LNCaP clone FGC (cell line): Measurements from ENCODE around the gene MEIS3.

Source experiments
- DNase-seq: peaks from one replicate; pipeline ENCODE4 v3.0.0-alpha.2; 2011; ENCODE audit warnings: low read depth
- H3K4me3 ChIP-seq: 2 replicates; pipeline ENCODE4 v1.5.1; 2011; ENCODE audit warnings: mild to moderate bottlenecking, low read depth, low read length, control low read depth
- TF ChIP-seq, protein P1 (sequence below): IDR thresholded peaks from 2 replicates; pipeline ENCODE4 v1.5.1; 2012; ENCODE audit warnings: mild to moderate bottlenecking; ENCODE audit not compliant: control insufficient read depth, insufficient read depth; ENCODE audit errors: extremely low read depth

The MEIS3 gene

DNA sequence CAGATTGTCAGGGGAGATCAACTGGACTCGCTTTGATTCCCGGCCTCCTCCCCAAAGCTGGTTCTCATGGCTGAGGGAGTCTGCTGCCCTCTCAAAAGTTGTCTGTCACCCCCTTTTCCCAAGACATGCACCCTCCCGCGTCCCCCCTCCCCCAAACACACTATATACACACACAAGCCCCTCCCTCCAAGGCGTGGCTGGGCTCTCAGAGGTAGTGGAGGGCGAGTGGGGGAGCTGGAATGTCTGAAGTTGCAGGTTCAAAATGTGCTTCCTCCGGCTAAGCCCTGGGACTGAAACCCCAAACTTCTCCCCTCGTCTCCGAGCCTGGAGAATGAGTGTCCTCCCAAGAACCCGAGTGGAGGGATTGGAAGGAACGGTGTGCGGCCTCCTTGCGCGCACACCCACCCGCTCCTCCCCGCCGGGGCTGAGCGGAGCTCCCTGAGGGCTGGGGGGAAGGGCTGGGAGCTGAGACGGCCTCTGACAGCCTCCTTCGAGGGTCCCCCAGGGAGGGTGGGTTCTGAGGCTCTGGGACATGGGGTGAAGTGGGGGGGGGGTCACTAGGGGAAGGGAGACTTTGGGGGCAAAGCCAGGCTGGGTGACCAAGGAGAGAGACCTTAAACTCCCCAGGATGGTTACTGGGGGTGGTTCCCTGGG is 9.9 kb upstream of the MEIS3 start:
- no peak overlapping the region for H3K4me3 ChIP-seq
- no peak for DNase-seq
- TF ChIP-seq, protein P1, sequence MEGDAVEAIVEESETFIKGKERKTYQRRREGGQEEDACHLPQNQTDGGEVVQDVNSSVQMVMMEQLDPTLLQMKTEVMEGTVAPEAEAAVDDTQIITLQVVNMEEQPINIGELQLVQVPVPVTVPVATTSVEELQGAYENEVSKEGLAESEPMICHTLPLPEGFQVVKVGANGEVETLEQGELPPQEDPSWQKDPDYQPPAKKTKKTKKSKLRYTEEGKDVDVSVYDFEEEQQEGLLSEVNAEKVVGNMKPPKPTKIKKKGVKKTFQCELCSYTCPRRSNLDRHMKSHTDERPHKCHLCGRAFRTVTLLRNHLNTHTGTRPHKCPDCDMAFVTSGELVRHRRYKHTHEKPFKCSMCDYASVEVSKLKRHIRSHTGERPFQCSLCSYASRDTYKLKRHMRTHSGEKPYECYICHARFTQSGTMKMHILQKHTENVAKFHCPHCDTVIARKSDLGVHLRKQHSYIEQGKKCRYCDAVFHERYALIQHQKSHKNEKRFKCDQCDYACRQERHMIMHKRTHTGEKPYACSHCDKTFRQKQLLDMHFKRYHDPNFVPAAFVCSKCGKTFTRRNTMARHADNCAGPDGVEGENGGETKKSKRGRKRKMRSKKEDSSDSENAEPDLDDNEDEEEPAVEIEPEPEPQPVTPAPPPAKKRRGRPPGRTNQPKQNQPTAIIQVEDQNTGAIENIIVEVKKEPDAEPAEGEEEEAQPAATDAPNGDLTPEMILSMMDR, result no peak

DNA sequence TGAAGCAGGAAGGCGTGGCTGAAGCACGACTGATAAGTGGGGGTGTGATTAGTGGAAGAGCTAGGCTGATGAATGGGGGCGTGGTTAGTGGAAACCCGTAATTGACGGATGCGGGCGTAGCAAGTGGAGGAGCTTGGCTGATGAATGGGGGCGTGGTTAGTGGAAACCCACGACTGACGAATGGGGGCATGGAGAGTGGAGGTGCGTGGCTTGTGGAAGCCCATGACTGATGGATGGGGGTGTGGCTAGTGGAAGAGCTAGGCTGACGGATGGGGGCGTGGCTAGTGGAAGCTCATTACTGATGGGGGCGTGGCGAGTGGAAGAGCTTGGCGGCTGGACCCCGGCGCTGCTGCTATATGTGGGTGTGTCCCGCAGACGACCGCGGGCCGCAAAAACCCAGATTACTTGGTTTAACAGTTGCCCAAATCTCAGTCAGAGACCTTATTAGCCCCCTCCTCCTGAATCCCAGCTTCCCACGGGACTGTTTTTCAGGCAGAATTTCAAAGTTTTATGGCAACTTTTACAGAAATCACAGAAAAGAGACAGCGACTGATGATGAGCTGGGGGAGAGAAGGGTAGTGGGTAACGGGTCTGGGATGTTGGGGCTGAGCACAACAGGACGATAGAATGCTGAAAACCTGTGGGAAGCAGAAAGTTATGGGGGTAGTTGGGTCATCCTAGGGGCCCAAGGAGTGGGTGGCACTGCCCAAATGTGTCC is 9.0 kb upstream of the MEIS3 start:
- H3K4me3 ChIP-seq, result no peak overlapping the region
- peak; percentile 76 for DNase-seq
- TF ChIP-seq, protein P1, result no peak

DNA sequence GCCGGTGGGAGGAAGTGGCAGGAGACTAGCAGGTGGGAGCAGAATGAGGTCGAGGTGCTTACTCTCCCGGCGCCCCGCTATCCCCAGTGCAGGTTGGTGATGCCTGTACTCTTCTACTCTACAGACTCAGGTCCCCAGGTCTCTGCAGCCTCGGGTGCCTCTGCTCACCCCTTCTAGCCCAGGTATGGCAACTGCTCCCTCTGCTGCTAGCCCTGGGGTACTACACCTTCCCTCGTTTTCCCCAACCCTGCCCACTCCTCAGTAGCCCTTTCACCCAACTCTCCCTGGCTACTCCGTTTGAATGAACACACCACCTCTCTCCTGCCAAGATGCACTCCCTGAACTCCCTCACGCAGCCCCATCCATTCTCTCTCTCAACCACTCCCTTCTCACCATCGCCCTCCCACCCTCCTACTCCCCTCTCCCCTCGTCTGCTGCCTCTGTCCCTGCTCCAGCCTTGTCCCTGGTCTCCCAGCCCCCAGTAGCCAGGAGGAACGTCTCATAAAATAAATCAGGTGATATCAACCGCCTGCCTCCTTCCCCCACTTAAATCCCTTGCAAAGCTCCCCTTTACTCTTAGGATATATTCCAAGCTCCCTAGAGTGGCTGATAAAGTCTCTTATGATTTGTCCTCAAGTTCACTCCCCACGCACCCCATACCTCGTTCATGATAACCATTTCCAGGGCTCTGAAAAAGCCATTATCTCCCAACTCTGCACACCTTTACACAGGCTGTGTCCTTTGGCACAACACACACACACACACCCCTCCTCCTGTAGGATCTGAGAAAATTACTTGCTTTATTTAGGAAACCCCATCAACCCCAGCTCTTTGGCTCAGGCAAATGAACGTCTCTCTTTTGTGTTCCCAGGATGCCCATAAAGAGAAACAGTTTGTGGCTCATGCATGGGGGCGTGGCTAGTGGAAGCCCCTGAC is 8.2 kb upstream of the MEIS3 start:
- H3K4me3 ChIP-seq, result no peak overlapping the region
- TF ChIP-seq, protein P1, result peak; percentile 68
- DNase-seq, result no peak

DNA sequence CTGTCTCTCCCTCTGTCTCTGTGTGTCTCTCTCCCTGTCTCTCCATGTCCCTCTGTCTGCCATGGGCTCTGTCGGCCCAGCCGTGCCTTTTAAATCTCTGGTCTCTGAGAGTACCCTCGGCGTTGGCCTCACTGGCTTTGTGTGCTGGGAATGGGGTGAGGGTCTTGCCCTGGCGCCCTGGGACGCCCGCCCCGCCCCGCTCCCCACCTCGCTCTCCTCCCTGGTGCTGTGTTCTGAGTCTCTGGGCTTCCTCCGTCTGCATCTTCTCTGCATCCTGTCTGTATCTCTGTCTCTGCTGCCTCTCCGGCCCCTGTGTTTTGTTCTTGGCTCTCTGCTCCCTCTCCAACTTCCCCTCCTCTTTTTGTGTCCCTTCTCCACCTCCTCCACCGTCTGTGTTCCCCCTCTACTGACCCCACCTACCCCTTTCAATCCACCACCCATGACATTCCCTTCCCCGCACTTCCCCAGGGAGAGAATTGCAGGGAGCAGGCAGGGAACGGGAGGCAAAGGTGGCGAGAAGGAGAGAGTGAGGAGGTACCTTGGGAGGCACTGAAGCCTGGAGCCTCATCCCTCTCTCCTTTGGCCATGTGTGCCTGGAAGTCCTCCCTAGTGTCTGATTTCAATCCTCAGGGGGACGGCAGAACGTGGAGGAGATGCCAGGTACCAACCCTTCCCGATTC is 4.0 kb upstream of the MEIS3 start:
- H3K4me3 ChIP-seq, result no peak overlapping the region
- no peak for DNase-seq
- TF ChIP-seq, protein P1, result no peak

DNA sequence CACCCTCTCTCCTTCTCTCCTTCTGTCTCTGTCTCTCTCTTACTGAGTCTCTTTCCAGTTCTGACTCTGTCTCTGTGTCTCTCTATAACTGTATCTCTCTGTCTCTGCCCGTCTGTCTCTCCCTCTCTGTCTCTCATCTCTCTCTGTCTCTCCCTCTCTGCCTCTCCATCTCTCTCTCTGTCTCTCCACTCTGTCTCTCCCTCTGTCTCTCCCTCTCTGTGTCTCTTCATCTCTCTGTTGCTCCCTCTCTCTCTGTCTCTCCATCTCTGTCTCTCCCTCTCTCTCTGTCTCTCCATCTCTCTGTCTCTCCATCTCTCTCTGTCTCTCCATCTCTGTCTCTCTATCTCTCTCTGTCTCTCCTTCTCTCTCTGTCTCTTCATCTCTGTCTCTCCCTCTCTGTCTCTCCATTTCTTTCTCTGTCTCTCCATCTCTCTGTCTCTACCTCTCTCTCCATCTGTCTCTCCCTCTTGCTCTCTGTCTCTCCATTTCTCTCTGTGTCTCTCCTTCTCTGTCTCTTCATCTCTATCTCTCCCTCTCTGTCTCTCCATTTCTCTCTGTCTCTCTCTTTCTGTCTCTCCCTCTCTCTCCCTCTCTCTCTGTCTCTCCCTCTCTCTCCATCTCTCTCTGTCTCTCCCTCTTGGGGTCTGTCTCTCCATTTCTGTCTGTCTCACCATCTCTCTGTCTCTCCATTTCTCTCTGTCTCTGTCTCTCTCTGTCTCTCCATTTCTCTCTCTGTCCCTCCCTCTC is 3.3 kb upstream of the MEIS3 start:
- TF ChIP-seq, protein P1, result no peak
- no peak for DNase-seq
- no peak overlapping the region for H3K4me3 ChIP-seq

DNA sequence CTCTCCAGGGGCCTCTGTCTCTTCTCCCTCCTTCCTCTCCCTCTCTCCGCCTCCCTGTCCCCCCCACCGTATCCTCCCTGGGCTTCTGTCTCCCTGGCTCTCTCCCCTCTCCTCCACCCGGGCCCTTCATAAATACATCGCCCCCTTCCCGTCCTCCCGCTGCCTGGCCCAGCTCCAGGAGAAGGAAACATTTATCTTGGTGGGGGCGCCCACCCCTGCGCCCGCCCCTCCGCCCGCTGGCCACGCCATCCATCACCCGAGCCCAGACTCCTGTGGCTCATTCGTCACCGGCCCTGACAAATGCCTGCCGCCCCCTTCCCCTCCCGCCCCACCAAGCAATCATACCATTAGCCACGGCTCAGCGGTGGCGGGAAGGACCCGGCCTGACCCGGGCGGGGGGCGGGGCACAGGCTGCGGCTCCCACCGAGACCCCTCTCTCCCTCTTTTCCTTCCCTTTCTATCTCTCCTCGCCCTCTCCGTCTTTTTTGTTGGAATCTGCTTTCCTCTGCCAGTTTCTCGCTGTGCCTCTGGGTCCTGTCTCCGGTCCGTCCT is 2.6 kb upstream of the MEIS3 start:
- DNase-seq, result no peak
- TF ChIP-seq, protein P1, result no peak
- H3K4me3 ChIP-seq, result no peak overlapping the region
